ENCODE data around the gene ATP6V0D1.

ATP6V0D1 gene

GRCh38 chr16:67445441-67445912 lies 35.5 kb downstream of the ATP6V0D1 start:
- no peak for DNase-seq (ENCODE audit: low read depth)

GRCh38 chr16:67445126-67445426 lies 35.9 kb downstream of the ATP6V0D1 start:
- DNase-seq (ENCODE audit: low read depth): no peak

GRCh38 chr16:67444259-67445125 lies 36.5 kb downstream of the ATP6V0D1 start:
- DNase-seq (ENCODE audit: low read depth): no peak

- DNase-seq (ENCODE audit: low read depth): no peak
These were observed 37.7 kb downstream of the ATP6V0D1 start for GRCh38 chr16:67443265-67443664.

GRCh38 chr16:67442581-67443255 lies 38.2 kb downstream of the ATP6V0D1 start:
- no peak for DNase-seq (ENCODE audit: low read depth)

GRCh38 chr16:67441907-67442306 lies 39.0 kb downstream of the ATP6V0D1 start:
- no peak for DNase-seq (ENCODE audit: low read depth)

- DNase-seq (ENCODE audit: low read depth): no peak
These were observed 39.6 kb downstream of the ATP6V0D1 start for GRCh38 chr16:67441271-67441753.

- DNase-seq (ENCODE audit: low read depth): no peak
These were observed 42.0 kb downstream of the ATP6V0D1 start for GRCh38 chr16:67438824-67439393.

- no peak for DNase-seq (ENCODE audit: low read depth)
These were observed 42.7 kb downstream of the ATP6V0D1 start for GRCh38 chr16:67438098-67438791.

- no peak for DNase-seq (ENCODE audit: low read depth)
These were observed 43.4 kb downstream of the ATP6V0D1 start for GRCh38 chr16:67437513-67437912.

GRCh38 chr16:67436640-67437193 lies 44.2 kb downstream of the ATP6V0D1 start:
- DNase-seq (ENCODE audit: low read depth): no peak

GRCh38 chr16:67435758-67436164 lies 45.2 kb downstream of the ATP6V0D1 start:
- no peak for DNase-seq (ENCODE audit: low read depth)

GRCh38 chr16:67433131-67433719 lies 47.7 kb downstream of the ATP6V0D1 start:
- no peak for DNase-seq (ENCODE audit: low read depth)

- DNase-seq (ENCODE audit: low read depth): no peak
These were observed 48.5 kb downstream of the ATP6V0D1 start for GRCh38 chr16:67432506-67432890.

GRCh38 chr16:67431775-67432505 lies 49.0 kb downstream of the ATP6V0D1 start:
- DNase-seq (ENCODE audit: low read depth): no peak

- DNase-seq (ENCODE audit: low read depth): no peak
These were observed 49.8 kb downstream of the ATP6V0D1 start, which contains the start of gene HSD11B2 for GRCh38 chr16:67430977-67431774. Gene HSD11B2, plus strand, starts transcription at chr16:67431121. Its CDS starts 128 bp downstream, at chr16:67431249.

- DNase-seq (ENCODE audit: low read depth): no peak
These were observed 50.4 kb downstream of the ATP6V0D1 start for GRCh38 chr16:67430504-67430976.

GRCh38 chr16:67429799-67430503 lies 51.0 kb downstream of the ATP6V0D1 start:
- DNase-seq (ENCODE audit: low read depth): no peak

Measured in stimulated activated CD8-positive, alpha-beta memory T cell treated with anti-CD3 and anti-CD28 coated beads, Interleukin-4, amount 100 ng/mL, for 24 hours (primary cell).